ENCODE data around the gene MPP1.

The MPP1 gene

DNA sequence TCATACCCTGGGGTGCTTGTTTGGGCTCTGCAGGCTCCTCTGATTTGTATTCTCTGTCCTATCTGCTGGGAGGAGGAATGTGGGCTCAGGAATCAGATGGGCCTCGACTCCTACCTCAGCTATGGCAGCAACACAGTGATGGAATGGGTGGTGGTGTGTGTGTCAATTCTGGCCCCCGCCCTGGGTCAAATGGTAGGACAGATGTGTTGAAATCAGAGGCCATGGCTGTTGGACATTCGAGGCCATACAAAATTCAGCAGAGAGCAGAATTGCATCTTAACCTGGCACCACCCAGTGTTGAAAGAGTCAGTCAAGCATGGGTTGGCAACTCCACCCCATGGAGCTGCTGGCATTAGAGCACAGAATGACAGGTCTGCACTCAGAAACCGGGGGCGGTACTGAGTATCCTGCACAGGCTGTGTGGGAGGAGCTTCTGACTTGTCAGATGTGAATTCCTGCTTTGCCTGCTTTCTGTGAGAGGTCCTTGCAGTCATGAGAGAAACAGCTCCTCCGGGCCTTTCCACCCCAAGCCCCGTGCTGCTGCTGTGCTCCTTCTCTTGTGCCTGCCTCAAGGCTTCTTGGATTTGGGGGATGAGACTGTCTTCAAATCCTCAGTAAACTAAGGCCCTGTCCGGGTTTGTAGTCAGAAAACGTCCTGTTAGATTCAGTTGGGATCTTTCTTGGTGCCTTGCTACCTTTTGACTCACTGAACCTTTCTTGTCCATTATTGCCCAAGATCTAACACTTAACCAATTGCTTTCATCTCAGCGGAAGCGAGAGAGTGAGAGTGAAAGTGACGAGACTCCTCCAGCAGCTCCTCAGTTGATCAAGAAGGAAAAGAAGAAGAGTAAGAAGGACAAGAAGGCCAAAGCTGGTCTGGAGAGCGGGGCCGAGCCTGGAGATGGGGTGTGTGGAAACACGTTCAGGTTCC, 29.6 kb downstream of the MPP1 start:
- DNase-seq (ENCODE audit: low read depth): no peak

DNA sequence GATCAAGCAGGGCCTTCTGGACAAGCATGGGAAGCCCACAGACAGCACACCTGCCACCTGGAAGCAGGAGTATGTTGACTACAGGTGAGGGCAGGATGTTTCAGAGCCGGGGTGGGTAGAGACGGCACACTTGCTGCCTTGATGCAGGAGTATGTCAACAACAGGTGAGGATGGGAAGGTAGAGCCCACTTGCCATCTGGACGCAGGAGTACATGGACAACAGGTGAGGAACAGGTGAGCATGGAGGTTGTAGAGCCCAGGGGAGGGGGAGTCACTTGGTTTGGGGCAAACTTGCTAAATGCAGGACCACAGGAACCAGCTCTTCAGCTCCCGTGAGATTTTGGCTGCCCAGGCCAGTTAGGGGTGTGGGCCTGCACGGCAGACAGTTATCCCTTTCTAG, 30.7 kb downstream of the MPP1 start:
- no peak for DNase-seq (ENCODE audit: low read depth)

DNA sequence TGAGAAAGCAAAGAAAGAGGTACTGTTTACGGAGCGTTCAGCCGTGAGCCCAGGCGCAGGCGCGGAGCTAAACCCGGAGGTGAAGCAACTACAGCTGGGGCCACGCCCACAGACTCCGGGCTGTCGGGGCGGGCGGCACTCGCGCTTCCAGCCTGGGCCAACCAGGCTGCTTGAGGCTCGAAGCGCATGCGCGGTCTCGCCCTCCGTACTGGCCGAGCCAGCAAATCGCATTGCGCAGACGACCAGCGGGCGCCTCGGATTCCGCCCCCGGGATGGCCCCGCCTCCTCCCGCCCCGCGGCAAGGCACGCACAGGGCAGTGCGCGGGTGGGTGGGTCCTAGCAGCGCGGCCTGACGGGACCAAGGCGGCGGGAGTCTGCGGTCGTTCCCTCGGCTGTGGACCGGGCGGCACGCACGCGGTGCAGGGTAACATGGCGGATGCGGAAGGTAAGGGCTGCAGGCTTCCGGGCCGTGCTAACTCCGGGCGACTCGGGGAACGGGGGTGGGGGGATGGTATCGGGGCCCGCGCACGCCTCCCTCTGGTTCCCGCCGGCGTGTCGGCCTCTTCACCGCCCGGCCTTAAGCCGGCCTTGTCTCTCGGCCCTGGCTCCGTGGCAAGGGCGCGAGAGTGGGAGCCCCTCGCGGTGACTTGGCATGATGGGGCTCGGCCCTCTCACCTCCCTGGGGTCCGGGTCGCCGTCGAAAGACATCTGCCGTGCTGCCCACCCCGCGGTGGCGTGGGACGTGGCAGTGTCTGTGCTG, 42.6 kb downstream of the MPP1 start, which contains the start of gene DKC1:
Gene DKC1, plus strand, starts transcription at position 328 of the 760 bp plus-strand sequence. Its CDS starts 102 bp downstream, at position 430.
- peak; percentile 89 for DNase-seq (ENCODE audit: low read depth)

DNA sequence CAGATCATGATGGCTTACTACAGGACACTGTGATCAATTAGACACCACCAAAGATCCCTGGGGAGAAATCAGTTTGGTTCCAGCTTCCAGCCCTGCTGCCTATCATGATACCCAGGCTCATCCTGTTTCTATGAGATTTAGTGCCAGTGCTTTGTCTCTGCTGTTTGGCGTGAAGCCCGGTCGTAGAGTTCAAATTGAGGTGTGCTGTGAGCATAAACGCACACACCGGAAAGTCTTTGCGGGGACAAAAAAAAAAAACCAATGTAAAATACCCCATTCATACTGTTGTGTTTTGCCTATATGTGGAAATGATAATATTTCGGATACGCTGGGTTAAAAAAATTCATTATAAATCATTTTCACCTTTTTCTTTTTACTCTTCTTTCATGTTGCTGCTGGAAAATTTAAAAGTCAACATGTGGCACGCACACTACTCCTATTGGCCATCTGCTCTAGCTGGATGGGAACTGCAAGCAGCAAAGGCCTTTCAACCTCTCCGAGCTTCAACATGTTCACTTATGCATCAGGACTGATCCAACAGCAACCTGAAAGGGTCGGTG, 43.2 kb downstream of the MPP1 start:
- no peak for DNase-seq (ENCODE audit: low read depth)

DNA sequence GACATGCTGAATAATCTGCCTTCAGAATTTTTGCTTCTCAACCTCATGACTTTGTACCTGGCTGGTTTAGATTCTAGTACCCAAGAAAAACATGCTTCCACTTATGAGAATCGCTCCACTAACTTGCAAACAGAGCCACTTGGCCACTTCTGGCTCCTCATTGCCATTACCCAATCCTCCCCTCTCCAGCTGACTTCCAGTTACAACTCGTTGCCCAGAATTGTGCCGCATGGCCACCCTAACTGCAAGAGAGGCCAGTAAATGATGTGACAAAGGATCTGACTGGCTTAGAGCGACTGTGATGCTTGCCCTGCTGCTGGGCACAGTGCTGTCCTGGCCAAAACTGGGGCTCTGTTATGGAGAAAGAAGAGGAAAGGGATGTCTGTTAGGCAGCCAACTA, 46.6 kb downstream of the MPP1 start:
- DNase-seq (ENCODE audit: low read depth): no peak

DNA sequence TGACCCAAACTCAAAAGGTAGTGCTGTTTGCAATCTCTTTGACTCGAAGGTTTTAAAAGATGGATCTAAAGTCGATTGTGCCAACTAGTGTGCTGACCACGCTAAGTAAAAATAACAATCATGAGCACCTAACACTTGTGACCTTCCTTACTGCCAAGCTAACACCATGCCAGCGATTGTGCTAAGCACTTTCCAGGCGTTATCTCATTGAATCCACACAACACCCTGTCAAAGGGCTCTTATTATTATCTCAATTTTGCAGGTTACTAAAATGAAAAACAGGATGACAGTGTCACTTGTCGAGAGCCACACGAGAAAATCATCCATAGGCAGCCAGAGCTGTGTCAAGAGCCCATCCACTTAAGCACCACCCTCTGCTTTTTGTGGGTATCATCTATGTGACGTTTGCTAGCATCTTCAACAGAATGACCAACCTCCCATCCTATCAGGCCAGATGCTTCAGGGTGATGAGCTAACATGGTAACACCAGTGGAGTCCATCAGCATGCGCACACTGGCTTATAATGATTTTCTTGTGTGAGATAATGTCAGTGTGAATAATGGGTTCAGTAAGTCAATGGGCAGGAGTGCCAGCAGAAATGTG, 53.5 kb downstream of the MPP1 start:
- no peak for DNase-seq (ENCODE audit: low read depth)

DNA sequence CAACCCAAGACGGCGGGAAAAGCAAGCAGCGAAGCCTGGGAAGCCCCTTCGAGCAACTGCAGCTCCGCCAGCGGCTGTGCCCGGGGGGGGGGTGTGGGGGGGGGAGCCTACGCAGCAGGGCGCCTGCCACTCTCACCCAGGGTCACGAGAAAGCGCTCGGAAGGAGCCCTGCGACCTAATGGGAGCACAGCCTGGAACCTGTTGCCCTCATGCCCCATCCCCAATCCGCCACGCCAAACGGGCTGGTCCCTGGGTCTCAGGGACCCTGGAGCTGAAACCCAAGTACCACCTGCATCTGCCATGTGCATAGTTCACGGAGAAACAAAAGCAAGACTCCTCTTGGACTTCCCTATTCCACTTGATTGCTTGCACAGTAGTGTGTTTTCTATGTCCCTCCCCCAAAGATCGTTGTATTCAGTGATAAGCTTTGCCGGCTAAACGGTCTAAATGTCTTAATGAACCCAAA, 54.0 kb downstream of the MPP1 start:
- no peak for DNase-seq (ENCODE audit: low read depth)

DNA sequence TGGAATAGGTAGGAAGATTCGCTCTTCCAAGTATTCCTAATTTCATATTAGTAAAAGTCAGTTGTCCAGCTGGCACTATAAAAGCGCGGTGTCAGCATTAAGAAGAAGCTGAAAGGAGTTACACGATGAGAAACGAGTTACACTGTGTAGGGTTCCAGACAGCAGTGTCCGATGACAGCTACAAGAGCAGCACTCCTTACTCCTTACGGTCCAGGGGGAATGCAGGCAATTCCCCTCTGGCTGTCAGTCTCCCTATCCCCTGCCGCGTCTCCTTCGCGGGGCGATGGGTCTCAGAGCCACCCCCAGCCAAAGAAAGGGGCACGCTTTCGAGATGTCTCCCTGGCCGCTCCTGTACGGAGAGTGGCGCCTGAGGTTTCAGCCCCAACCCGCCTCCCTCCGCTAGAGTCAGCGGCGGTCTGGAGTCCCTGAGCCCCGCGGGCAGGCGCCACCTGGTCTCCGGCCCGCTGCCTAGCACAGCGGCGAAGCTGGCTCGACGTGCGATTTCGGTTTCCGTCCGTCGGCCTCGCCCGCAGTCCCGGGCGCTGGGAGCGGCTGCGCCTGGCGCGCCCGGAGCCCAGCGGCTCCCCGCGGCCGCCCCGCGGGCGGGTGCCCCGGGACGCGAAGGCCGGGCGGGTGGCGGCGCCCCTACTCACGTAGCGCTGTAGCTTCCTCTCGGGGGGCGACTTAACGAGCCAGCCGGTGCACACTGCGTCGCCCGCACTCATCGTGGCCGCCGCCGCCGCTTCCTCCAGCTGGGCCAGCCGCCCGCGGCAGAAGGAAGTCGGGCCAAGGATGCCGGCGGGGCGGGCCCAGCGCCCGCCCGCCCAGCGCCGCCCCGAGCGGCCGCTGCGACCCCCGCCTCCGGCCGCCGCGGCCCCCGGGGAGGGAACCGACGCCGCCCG, 54.7 kb downstream of the MPP1 start, which contains the start of gene GAB3:
Gene GAB3, minus strand, starts transcription at position 777 of the 902 bp plus-strand sequence. Its CDS starts 52 bp downstream, at position 725.
- no peak for DNase-seq (ENCODE audit: low read depth)

DNA sequence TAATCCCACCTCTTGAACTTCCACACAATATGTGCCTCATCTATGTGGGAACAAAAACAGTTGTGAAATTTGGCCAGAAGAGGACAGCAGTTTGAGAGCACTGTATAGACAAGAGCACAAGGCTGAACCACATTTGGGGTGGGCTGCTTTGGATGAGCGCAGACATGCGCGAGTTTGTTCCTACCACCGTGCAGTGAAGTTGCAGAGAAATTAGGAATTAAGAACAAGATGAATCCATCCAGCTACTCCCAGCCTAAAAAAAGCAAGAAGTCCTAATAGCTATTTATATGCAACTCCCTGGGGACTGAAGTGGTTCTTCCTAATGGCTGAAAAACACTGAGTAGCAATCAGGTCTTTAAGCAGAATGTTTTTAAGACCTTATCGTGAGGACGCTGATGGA, 55.4 kb downstream of the MPP1 start:
- DNase-seq (ENCODE audit: low read depth): no peak

DNA sequence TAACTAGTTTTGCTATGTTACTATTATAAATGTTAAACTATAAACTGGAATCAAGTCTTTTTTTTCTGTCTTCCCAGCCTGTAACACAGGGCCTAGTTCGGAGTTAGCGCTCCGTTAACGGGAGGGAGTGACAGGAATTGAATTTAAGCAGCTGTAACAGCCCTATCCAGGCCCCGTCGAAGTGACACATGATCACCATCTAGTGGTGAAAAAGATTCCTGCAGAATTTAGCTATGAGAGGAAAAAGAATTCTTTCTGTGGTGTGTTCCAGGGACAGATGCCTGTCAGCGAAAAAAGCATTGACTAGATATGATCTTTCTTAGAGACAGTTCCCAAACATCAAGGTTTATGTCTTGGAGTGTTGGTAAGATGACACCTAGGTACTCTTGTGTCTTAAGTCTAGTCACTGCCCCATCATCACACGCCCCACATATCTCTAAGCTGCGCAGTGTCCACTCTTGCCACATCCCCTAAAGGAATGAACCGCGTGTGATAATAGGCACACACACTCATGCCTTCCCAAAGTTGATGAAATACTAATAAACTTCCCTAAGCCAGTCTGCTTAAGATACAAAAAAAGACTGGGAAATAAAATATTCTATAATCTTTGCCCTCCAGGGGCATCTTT, 56.5 kb downstream of the MPP1 start:
- DNase-seq (ENCODE audit: low read depth): peak; percentile 33

DNA sequence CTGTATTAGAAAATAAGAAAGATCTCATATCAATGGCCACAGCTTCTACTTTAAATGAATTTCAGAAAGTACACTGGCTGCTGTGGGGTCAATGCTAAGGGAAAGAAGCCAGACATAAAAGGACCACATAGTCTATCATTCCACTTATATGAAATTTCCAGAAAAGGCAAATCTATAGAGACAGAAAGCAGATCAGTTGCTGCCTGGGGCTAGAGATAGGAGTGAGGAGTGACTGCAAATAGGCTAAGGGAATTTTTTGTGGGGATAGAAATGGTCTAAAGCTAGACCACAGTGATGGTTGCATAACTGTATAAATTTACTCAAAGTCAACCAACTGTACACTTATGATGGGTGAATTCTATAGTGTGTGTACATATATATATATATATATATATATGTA, 62.7 kb downstream of the MPP1 start:
- DNase-seq (ENCODE audit: low read depth): no peak

DNA sequence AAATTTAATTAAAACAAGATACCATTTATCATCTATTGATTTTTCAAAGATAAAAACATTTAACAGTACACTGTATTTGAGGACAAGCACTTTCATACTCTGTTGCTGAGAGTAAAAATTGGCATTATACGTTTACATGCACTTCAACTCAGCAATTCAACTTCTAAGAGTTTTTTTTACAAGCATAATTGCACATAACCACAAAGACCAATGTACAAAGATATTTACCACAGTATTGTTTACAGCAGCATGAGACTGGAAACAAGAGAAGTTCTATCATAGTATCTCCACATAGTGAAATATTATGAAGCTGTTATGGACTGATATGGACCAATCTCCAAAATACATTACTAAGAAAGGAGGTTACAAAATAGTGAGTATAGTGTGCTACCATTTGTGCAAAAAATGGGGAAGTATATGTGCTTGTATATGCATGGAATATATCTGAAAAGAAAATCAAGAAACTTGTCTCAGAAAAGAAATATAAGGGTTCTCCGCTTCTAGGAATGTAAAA, 65.3 kb downstream of the MPP1 start:
- DNase-seq (ENCODE audit: low read depth): no peak

DNA sequence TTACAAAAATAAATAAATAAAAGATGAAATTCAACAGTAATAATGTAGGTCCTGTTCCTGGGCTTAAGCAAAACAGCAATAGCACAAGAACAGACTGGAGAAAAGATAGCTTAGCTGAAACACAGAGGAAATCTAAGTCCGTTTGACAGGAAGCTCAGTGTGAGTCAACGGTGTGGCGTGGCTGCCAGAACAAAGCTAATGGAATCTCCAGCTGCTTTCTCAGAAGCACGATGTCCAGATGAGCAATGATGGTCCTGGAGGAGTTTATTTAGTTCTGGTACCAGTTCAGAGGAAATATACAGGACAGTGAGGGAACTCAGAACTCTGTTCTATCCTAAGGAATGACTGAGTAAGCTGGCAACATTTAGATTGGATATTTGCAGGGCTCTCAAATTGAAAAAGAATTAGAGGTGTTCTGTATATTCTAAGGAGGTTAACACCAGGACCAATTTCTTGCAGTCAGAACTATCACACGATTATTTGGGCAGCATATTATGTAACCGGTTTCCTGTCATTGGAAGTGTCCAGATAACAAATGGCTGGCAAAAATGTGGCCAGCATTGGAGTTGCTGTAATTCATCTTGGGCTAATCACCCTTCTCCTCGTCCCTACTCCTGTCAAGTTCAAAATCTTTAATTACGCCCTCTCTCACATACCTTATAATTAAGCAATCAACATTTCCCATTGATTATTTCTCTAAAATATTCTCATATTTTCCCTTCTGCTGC, 67.1 kb downstream of the MPP1 start:
- DNase-seq (ENCODE audit: low read depth): no peak

DNA sequence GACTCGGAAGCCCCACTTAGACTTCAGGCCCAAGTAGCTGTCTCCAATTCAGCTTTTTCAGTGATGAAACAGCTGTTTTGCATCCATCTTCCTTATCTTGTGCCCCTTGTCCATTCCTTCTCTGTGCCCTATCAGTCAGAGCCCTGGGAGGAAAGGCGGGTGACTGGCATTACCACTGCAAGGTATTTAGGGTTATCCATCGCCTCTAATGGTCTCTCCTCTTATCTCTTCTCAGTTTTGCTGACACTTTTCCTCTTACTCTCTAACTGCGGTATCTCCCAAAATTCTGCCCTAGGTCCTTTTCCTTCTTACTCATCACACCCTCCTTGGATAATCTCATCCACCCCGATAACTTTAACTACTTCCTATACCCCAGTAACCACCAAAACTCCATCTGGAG, 68.1 kb downstream of the MPP1 start:
- DNase-seq (ENCODE audit: low read depth): no peak

DNA sequence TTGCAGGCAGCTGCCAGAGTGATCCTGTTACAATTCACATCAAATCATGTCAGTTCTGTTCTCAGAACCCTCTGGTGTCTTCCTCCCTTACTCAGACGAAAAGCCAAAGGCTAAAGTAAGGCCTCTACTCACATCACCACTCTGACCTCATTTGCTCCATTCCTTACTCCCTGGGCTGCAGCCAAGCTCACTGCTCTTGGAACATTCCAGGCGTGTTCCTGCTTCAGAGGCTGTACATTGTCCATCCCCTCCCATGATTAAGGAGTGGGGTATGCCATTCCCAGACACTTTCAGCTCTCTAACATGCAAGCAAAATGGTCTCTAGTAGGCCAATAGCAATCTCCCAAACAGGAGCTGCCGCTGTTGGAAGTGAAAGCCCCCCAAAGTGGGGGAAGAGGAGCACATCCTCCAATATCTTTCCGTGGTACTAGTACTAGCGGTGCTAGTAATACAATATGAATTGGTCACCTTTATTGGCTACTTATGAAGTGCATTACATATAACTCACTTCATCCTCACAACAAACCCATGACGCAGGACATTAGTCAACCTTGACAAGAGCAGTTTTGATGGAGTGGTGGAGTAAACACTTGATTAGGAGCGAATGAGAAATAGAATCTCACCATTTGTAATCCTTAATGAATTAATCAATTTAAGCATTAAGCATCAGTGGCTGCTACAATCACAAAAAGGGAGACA, 69.4 kb downstream of the MPP1 start:
- no peak for DNase-seq (ENCODE audit: low read depth)

DNA sequence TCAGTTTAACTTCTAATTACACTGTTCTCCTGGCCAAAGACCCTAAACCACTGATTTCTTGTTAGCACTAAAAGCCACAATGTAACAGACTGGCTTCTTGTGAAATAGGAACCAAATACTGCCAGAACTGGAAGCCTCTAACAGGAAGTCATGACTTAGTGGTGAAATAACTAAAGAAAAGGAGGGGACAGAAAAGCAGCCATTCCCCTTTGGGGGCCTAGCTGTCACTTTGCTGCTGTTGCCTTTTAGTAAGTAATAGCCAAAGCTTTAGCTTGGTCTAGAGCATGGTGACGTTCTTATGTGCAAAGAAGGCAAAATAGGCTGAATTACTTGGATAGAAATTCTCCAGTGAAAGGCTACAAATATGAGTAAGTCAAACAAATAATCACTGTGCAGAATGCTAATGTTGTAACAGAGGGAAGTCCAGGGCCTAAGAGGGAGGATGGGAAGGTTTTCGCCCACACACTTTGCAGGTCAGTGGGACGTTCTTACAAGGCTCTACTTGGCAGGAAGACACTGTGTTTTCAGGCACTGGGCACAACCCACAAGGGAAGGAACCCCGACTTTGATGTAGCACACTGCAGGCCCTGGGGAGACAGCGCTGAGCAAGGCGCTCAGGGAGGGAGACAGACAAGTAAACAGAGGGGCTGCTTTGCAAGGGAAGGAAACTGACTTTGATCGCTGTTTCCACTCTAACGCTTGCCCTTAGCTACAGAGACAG, 71.1 kb downstream of the MPP1 start:
- DNase-seq (ENCODE audit: low read depth): no peak

DNA sequence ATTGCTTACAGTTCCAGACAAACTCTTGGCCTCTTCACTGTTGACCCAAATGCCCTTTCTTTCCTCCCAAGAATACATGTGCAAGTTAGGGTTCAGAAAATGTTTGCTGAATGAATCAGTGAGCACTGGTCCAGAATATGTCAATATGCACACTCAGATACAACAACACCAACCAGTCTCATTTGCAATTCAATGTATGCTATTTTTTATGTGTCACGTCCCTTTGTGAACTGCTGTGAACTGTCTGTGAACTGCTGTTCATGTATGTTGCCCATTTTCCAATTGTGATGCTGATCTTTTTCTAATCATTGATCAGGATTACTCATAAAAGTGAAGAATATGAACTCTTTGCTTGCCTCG, 72.2 kb downstream of the MPP1 start:
- no peak for DNase-seq (ENCODE audit: low read depth)

DNA sequence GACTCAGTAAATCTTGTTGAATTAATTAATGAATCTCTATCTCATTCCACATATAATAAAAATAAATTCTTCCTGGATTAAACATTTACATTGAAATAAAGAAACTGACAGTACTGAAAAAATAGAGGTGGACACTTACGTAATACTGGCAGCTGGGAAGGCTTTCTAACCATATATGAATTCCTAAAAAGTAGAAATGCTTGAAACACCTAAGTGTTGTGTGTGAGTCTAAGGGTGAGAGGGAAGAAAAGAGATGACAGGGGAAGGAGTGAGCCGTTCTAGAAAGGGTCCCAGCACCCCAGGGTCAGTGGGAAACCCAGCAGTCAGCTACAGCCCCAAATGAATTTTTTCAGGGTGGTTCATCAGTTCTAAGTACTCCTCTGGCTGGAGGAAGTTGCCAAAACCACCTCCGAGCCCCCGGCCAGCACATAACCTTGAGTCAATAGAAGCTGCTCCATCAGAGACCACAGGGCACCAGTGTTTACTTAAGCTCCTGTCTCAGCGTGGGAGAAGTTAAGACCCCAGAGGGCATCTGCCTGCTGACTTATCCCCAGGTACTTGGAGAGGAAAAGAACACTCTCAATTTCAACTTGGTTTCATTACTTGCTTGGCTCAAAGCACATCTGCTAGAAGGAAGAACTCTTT, 72.7 kb downstream of the MPP1 start:
- DNase-seq (ENCODE audit: low read depth): no peak

Measured in activated gamma-delta T cell treated with anti-CD3 and anti-CD28 coated beads, Interleukin-2, amount 50 U/mL, for 16 hours (primary cell).